Purkinje cell (primary cell): ENCODE results near the gene SGO2. TPM values are rescaled to one million over a fixed set of nuclear protein-coding genes. Genes with fewer than 3 reads are reported as not detected.

Experiments
- polyA plus RNA-seq: library from polyadenylated mRNA; unstranded; fragments of >200 nt; fragmentation: Nextera tagmentation; gene quantifications from 2 replicates; pipeline ENCODE4 v1.2.1, GENCODE V29; 2014

The SGO2 gene, protein sequence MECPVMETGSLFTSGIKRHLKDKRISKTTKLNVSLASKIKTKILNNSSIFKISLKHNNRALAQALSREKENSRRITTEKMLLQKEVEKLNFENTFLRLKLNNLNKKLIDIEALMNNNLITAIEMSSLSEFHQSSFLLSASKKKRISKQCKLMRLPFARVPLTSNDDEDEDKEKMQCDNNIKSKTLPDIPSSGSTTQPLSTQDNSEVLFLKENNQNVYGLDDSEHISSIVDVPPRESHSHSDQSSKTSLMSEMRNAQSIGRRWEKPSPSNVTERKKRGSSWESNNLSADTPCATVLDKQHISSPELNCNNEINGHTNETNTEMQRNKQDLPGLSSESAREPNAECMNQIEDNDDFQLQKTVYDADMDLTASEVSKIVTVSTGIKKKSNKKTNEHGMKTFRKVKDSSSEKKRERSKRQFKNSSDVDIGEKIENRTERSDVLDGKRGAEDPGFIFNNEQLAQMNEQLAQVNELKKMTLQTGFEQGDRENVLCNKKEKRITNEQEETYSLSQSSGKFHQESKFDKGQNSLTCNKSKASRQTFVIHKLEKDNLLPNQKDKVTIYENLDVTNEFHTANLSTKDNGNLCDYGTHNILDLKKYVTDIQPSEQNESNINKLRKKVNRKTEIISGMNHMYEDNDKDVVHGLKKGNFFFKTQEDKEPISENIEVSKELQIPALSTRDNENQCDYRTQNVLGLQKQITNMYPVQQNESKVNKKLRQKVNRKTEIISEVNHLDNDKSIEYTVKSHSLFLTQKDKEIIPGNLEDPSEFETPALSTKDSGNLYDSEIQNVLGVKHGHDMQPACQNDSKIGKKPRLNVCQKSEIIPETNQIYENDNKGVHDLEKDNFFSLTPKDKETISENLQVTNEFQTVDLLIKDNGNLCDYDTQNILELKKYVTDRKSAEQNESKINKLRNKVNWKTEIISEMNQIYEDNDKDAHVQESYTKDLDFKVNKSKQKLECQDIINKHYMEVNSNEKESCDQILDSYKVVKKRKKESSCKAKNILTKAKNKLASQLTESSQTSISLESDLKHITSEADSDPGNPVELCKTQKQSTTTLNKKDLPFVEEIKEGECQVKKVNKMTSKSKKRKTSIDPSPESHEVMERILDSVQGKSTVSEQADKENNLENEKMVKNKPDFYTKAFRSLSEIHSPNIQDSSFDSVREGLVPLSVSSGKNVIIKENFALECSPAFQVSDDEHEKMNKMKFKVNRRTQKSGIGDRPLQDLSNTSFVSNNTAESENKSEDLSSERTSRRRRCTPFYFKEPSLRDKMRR
- polyA plus RNA-seq = 9.7 and 10.3 TPM in 2 replicates

GRCh38 chr2:200525882-200526651 lies at the start of gene SGO2:
Gene SGO2 (plus strand): TSS chr2:200526207. CDS start chr2:200532976, 6,769 bp downstream.

GRCh38 chr2:200509612-200510433 lies 16.2 kb upstream of the SGO2 start, which contains the start of gene KCTD18:
Gene KCTD18 (minus strand): TSS chr2:200510068. CDS start chr2:200507016, 3,052 bp downstream.

DNA sequence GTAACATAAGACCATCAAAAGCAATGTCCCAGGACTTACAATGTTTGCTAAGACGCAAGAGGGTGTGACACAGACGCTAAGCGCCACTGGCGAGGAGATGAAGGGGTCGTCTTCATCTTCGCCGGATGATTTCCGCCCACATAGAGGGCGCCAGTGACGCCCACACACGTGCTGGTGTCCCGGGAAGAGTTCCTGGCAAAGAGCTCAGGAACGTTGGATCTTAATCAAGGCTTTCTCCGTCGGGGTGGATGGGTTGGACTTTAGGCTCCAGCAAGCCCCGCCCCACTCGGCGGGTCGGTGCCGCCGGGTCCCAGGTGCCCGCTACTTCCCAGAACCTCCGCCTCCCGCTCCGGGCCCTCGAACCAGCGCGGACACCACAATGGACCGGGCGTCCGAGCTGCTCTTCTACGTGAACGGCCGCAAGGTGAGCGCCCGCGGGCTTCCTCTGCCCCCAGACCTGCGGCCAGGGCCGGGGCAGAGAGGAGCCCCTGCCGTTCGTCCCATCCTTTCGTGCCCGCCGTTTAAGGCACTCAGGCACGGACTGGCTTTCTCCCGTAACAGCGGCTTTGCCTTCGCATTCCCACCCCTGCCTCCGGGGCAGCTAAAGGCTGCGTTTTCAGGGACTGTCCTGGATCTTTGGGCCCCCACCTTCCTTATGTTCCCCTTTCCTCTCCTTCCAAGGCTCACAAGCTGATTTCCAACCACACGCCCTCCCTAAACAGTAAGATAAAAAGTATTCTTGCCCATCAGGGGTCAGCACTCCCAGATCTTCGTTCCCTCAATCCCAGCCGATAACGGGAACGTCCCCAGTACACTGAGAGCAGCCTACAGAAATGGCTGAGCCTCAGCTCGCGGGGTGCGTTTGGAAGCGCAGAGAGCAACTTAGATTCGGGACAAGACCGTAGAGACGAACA lies 60.0 kb downstream of the SGO2 start, which contains the start of gene AOX1:
AOX1 (plus strand) TSS at position 285 of the 914 bp plus-strand sequence; CDS start at position 380, 95 bp downstream.

Other genes starting within 250 kb of the SGO2 start
- gene SPATS2L, start 219.5 kb upstream of the SGO2 start, polyA plus RNA-seq = 43.1 and 46.8 TPM in 2 replicates
- gene KCTD18, start 16.1 kb upstream of the SGO2 start, polyA plus RNA-seq = 3.6 and 6.6 TPM in 2 replicates
- gene AOX1, start 59.8 kb downstream of the SGO2 start, polyA plus RNA-seq = 5.8 and 7.5 TPM in 2 replicates